Activated CD4-positive, alpha-beta T cell treated with anti-CD3 and anti-CD28 coated beads for 36 hours (primary cell): ENCODE results near the gene CCNK. TPM values are rescaled to one million over a fixed set of nuclear protein-coding genes. Genes with fewer than 3 reads are reported as not detected.

Experiments
- ATAC-seq: fragments of 200-7000 bp; cut with Tn5 transposase; one replicate; pipeline ENCODE4 v1.10.0; 2021; ENCODE audit warnings: mild to moderate bottlenecking, moderate library complexity
- CTCF ChIA-PET: fragments of 350-600 bp; sonication (Branson Sonifier 250); formaldehyde crosslinking; loops from one replicate; lab custom pipeline; 2021; ENCODE audit warnings: antibody characterized with exemption; lab: Charles Lee
- POLR2A ChIA-PET: fragments of 350-600 bp; sonication (Branson Sonifier 250); formaldehyde crosslinking; loops from one replicate; lab custom pipeline; 2021; ENCODE audit warnings: antibody characterized with exemption, inconsistent platforms; lab: Charles Lee
- DNase-seq: peaks from one replicate; pipeline ENCODE4 v3.0.0-alpha.2; 2020
- H3K27ac Mint-ChIP-seq: one replicate; pipeline ENCODE4 v1.8.0; 2021; ENCODE audit warnings: mixed read lengths
- H3K27me3 Mint-ChIP-seq: one replicate; pipeline ENCODE4 v1.8.0; 2021; ENCODE audit warnings: mixed read lengths
- H3K36me3 Mint-ChIP-seq: one replicate; pipeline ENCODE4 v1.8.0; 2021; ENCODE audit warnings: low read depth, mixed read lengths
- H3K4me1 Mint-ChIP-seq: one replicate; pipeline ENCODE4 v1.8.0; 2021; ENCODE audit warnings: mixed read lengths
- H3K4me3 Mint-ChIP-seq: one replicate; pipeline ENCODE4 v1.8.0; 2021; ENCODE audit warnings: mild to moderate bottlenecking, moderate library complexity, mixed read lengths
- H3K9me3 Mint-ChIP-seq: one replicate; pipeline ENCODE4 v1.8.0; 2021; ENCODE audit warnings: low read depth, mixed read lengths
- intact Hi-C, 2 experiments: fragments of 100-400 bp; cut with DNase I in 1 of 2; cut with micrococcal nuclease in 1 of 2; formaldehyde crosslinking; loops; one replicate each; pipeline versions ENCODE4 v1.14.2 to v1.15.1; 2022 to 2024; cut with DNase I, micrococcal nuclease
- total RNA-seq, 2 experiments: library from RNA; stranded (reverse); gene quantifications; one replicate each; pipeline ENCODE4 v1.2.3, GENCODE V29; 2021

Gene CCNK
- 10 to 100 TPM; 93.7 to 96.2 TPM for total RNA-seq

GRCh38 chr14:99480917-99481744 is at the start of gene CCNK:
Gene CCNK (plus strand): TSS chr14:99481409. CDS start chr14:99492678, 11,269 bp downstream.
- ATAC-seq: peak; percentile 95
- H3K9me3 Mint-ChIP-seq: no peaks in the 10 kb centered on the region
- CTCF ChIA-PET: interaction anchor here (0.6 to 0.9 kb wide), 5 partner anchors 10 to 1150 kb away, joined by 3 read pairs; no protein-coding TSS in a partner anchor

DNA sequence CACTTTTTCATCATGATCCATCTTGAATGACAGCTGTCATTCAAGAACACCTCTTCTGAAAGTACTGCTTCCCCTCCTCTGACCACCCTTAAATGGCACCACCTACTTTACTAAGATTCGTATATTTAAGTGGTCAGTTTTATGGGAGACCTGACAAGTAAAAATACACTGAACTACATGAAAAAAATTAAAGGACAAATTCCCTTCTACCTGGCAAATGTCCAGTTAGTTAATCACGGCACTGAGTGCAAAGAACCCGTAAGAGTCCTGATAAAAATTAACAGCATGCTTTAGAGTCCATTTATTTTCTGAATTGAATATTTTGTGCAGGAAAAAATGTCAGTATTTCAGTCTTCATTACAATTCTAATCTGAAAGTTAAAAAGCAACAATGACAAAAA is 49.2 kb upstream of the CCNK start:
- ChIA-PET CTCF (no interaction called here), POLR2A (no interaction called here)
- H3K4me3 Mint-ChIP-seq: no peak overlapping the region
- no peak overlapping the region for H3K27ac Mint-ChIP-seq
- H3K4me1 Mint-ChIP-seq: peaks cover 23% of the 10 kb centered on the region
- H3K27me3 Mint-ChIP-seq: no peaks in the 10 kb centered on the region
- peaks cover 3% of the 10 kb centered on the region for H3K9me3 Mint-ChIP-seq
- no peak for DNase-seq
- intact Hi-C loops: no loop called here
- no peak for ATAC-seq
- H3K36me3 Mint-ChIP-seq: peaks cover 62% of the 10 kb centered on the region

More at GRCh38 chr14:99480917-99481744, at the start of gene CCNK:
- intact Hi-C loops: loop anchor here (1.0 to 10.0 kb wide), 12 partner anchors 123 to 894 kb away; partner anchors contain the start of genes CYP46A1 (in 2 of the 2), BCL11B (in 1 of the 2), CCDC85C (in 1 of the 2) and EML1 (in 1 of the 2)
- DNase-seq: peak; percentile 100
- H3K27ac Mint-ChIP-seq: peak within 1 kb of the TSS; percentile 96
- POLR2A ChIA-PET: interaction anchor here (0.6 to 1.0 kb wide), 12 partner anchors 9 to 277 kb away, joined by 3 to 11 read pairs (median 3); partner anchors contain the start of gene CYP46A1
- peak within 1 kb of the TSS; percentile 97 for H3K4me3 Mint-ChIP-seq
- no peaks in the 10 kb centered on the region for H3K27me3 Mint-ChIP-seq
- peaks cover 58% of the 10 kb centered on the region for H3K4me1 Mint-ChIP-seq
- peaks cover 5% of the 10 kb centered on the region for H3K36me3 Mint-ChIP-seq

GRCh38 chr14:99432485-99432884 is 48.7 kb upstream of the CCNK start:
- peaks cover 27% of the 10 kb centered on the region for H3K4me1 Mint-ChIP-seq
- H3K4me3 Mint-ChIP-seq: no peak overlapping the region
- ATAC-seq (no peak), DNase-seq (no peak)
- H3K36me3 Mint-ChIP-seq: peaks cover 66% of the 10 kb centered on the region
- ChIA-PET POLR2A (no interaction called here), CTCF (no interaction called here)
- peaks cover 3% of the 10 kb centered on the region for H3K9me3 Mint-ChIP-seq
- H3K27ac Mint-ChIP-seq: no peak overlapping the region
- no peaks in the 10 kb centered on the region for H3K27me3 Mint-ChIP-seq
- intact Hi-C loops: no loop called here

DNA sequence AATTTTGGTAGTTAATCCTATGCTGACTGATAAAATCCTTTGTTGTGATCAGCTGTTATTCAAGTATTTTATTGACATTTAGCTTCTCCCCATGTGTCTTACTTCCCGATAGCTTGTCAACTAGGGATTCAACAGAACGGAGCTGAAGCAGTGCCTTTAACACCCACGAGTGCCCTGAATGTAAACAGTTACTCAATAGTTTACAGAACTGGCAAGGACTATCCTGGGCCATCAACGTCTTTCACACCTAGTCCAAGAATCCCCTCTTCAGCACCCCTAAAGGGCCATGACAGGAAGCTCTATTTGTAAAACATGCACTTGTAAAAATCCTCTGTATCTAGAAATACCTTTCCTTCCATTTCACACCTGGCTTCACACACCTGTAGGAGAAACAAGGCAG is 45.9 kb upstream of the CCNK start:
- DNase-seq (no peak), ATAC-seq (no peak)
- CTCF ChIA-PET: interaction anchor here (0.9 to 1.5 kb wide), 4 partner anchors 10 to 115 kb away, joined by 3 to 5 read pairs (median 4); no protein-coding TSS in a partner anchor
- Mint-ChIP-seq H3K4me1 (peaks cover 40% of the 10 kb centered on the region), H3K9me3 (no peaks in the 10 kb centered on the region), H3K4me3 (no peak overlapping the region), H3K36me3 (peaks cover 48% of the 10 kb centered on the region), H3K27ac (no peak overlapping the region), H3K27me3 (no peaks in the 10 kb centered on the region)
- POLR2A ChIA-PET: no interaction called here
- intact Hi-C loops: no loop called here

DNA sequence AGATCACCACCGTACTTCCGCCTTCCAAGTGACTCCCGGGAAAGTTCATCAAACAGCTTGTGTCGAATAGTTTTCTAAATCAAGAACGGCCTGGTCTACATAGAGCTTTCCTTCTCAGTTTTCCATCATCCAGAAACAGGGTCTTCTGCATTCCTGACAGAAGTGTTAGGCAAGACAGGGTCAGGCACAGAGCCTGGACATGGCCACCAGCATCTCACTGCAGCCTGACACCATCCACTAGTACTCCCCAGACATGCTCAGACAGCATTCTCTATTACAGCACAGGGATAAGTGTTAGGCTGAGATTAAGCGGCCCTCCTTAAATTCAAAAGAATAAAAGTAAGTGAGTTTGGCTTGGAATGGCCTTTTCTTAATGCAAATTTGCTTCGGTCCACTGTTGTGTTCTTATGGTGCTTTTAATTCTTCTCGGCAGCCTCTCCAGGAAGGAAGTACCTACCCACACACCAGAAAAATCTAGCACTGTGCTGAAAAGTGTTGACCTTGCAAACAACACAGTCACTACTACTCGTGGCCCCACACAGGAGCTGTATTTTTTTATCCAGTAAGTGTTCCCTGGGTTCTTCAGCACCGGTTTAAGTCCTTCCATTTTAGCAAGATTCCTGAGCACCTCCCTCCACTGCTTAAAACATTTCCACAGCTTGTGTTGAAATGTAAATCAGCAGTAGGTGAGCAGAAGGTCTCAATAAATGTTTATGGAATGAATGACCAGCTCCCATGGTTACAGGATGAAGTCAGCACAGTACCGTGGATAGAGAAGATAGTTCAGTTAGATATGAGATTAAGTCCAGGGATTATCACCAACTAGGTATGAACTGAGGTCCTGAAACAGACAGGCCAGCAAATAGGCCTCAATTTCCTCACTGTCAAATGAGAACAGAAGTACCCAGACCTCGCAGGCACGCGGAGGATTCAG is 44.7 kb upstream of the CCNK start:
- DNase-seq (no peak), ATAC-seq (peak; percentile 69)
- ChIA-PET CTCF (interaction anchor here (1.2 kb wide), 1 partner anchor 10 kb away, joined by 3 read pairs; no protein-coding TSS in a partner anchor), POLR2A (no interaction called here)
- intact Hi-C loops: no loop called here
- no peaks in the 10 kb centered on the region for H3K9me3 Mint-ChIP-seq
- H3K36me3 Mint-ChIP-seq: peaks cover 38% of the 10 kb centered on the region
- no peak overlapping the region for H3K4me3 Mint-ChIP-seq
- peak overlapping the region; percentile 88 for H3K27ac Mint-ChIP-seq
- peaks cover 37% of the 10 kb centered on the region for H3K4me1 Mint-ChIP-seq
- no peaks in the 10 kb centered on the region for H3K27me3 Mint-ChIP-seq

DNA sequence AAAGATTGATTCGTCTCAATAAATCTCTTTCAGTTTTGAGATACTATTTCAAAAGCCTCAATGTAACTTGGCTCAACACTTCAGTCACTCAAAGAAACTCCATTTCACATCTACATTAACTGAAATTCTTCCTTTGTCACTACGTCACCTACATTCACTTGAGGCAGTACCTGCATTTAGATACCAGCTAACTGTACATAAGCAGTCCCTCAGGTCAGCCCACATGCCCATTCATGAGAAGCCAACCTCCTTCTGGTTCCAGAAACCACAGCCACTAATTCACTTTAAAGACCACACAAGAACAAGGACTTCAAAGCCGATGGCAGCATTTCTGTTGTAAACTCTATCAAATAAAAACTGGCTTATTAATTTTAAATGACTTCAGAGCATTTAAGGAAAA is 43.5 kb upstream of the CCNK start:
- CTCF ChIA-PET: interaction anchor here (0.7 to 1.0 kb wide), 2 partner anchors 22 to 462 kb away, joined by 3 to 4 read pairs; no protein-coding TSS in a partner anchor
- intact Hi-C loops: no loop called here
- H3K36me3 Mint-ChIP-seq: peaks cover 40% of the 10 kb centered on the region
- peaks cover 48% of the 10 kb centered on the region for H3K4me1 Mint-ChIP-seq
- H3K4me3 Mint-ChIP-seq: no peak overlapping the region
- ATAC-seq (no peak), DNase-seq (no peak)
- peak overlapping the region; percentile 88 for H3K27ac Mint-ChIP-seq
- no peaks in the 10 kb centered on the region for H3K9me3 Mint-ChIP-seq
- POLR2A ChIA-PET: no interaction called here
- no peaks in the 10 kb centered on the region for H3K27me3 Mint-ChIP-seq

DNA sequence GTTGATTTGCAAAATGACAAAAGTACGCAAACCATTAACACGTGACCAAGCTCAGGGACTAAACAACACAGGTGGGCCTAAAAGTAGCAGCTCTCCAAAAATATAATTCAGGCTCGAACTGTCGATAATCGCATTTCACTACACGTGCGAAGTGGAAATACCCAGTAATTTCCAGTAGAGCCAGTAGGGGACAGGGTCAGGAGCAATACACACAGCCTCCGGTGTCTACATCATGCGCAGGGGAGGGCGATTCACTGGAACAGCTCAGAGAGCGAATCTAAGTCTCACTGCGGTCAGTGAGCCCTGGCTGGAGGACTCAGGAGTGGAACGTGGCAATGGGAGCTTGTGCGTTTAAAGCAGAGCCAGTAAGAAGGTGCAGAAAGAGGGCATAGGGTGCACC is 40.9 kb upstream of the CCNK start:
- H3K4me1 Mint-ChIP-seq: peaks cover 47% of the 10 kb centered on the region
- CTCF ChIA-PET: interaction anchor here (0.5 to 1.0 kb wide), 3 partner anchors 47 to 1719 kb away, joined by 3 read pairs; no protein-coding TSS in a partner anchor
- DNase-seq: no peak
- POLR2A ChIA-PET: interaction anchor here (0.5 kb wide), 1 partner anchor 25 kb away, joined by 3 read pairs; no protein-coding TSS in a partner anchor
- intact Hi-C loops: no loop called here
- H3K27me3 Mint-ChIP-seq: no peaks in the 10 kb centered on the region
- H3K36me3 Mint-ChIP-seq: peaks cover 34% of the 10 kb centered on the region
- no peak for ATAC-seq
- H3K4me3 Mint-ChIP-seq: no peak overlapping the region
- H3K27ac Mint-ChIP-seq: no peak overlapping the region
- no peaks in the 10 kb centered on the region for H3K9me3 Mint-ChIP-seq

DNA sequence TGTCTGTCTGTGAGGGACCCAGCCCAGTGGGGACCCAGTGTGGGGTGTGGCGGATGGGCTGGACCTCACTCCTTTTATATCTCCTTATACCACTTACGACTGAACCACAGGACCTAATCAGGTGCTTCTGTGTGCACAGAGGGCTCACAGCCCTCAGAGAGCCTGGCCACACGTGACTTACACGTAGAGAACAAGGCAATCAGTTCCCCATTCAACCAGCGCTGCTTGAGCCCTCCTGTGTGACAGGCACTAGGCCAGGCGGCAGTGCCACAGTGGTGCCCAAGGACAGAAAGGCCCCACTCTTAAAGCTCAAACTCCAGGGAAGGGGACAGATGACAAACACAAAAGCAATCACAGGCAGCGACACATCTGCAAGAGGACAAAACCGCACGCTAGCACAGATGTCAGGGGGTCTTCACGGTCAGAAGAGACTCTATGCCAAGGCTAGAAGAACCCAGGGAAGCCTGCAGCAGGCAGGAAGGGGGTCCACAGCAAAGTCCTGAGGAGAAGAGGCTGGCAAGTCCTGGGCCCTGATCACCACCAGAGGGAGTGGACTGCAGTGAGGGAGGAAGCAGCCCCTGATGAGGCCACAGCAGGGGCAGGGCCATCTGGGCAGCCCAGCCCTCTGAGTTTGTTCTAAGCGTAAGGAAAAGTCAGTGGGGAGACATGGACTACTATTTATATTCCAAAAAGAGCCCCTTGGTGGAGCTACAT is 39.9 kb upstream of the CCNK start:
- no peaks in the 10 kb centered on the region for H3K27me3 Mint-ChIP-seq
- POLR2A ChIA-PET: no interaction called here
- no peak for ATAC-seq
- intact Hi-C loops: no loop called here
- DNase-seq: no peak
- H3K9me3 Mint-ChIP-seq: no peaks in the 10 kb centered on the region
- H3K27ac Mint-ChIP-seq: no peak overlapping the region
- no peak overlapping the region for H3K4me3 Mint-ChIP-seq
- peaks cover 25% of the 10 kb centered on the region for H3K36me3 Mint-ChIP-seq
- CTCF ChIA-PET: no interaction called here
- peaks cover 39% of the 10 kb centered on the region for H3K4me1 Mint-ChIP-seq

GRCh38 chr14:99441918-99442317 is 39.3 kb upstream of the CCNK start:
- intact Hi-C loops: no loop called here
- DNase-seq (peak; percentile 41), ATAC-seq (peak; percentile 71)
- H3K4me1 Mint-ChIP-seq: peaks cover 33% of the 10 kb centered on the region
- POLR2A ChIA-PET: no interaction called here
- CTCF ChIA-PET: no interaction called here
- H3K27ac Mint-ChIP-seq: no peak overlapping the region
- no peak overlapping the region for H3K4me3 Mint-ChIP-seq
- no peaks in the 10 kb centered on the region for H3K27me3 Mint-ChIP-seq
- H3K36me3 Mint-ChIP-seq: peaks cover 26% of the 10 kb centered on the region
- H3K9me3 Mint-ChIP-seq: no peaks in the 10 kb centered on the region

- Mint-ChIP-seq H3K4me3 (no peak overlapping the region), H3K27ac (no peak overlapping the region), H3K4me1 (peaks cover 12% of the 10 kb centered on the region), H3K27me3 (no peaks in the 10 kb centered on the region), H3K36me3 (peaks cover 22% of the 10 kb centered on the region), H3K9me3 (no peaks in the 10 kb centered on the region)
- ATAC-seq: no peak
- no peak for DNase-seq
- CTCF ChIA-PET: interaction anchor here (0.6 to 2.1 kb wide), 4 partner anchors 29 to 56 kb away, joined by 4 to 7 read pairs (median 4); no protein-coding TSS in a partner anchor
- POLR2A ChIA-PET: no interaction called here
- intact Hi-C loops: no loop called here
Observed at GRCh38 chr14:99445931-99446330, 35.3 kb upstream of the CCNK start.
